GM18868 (cell line): ENCODE results near the gene EML1.
A peak's percentile ranks its signal among the peaks of the same experiment; 100 is the strongest.

Experiments
- ATAC-seq: cut with Tn5 transposase; IDR thresholded peaks from one replicate; pipeline ENCODE4 v1.9.1; 2021; ENCODE audit warnings: mild to moderate bottlenecking, moderate library complexity; ENCODE audit not compliant: unreplicated experiment

Gene EML1

GRCh38 chr14:99860219-99860618 lies 67.0 kb downstream of the EML1 start:
- no peak for ATAC-seq

GRCh38 chr14:99862136-99862535 lies 68.9 kb downstream of the EML1 start:
- no peak for ATAC-seq

GRCh38 chr14:99863059-99863458 lies 69.8 kb downstream of the EML1 start:
- no peak for ATAC-seq

- ATAC-seq = no peak
Observed at GRCh38 chr14:99865408-99865807, 72.2 kb downstream of the EML1 start.

GRCh38 chr14:99870617-99871016 lies 77.4 kb downstream of the EML1 start:
- no peak for ATAC-seq

GRCh38 chr14:99871771-99872170 lies 78.6 kb downstream of the EML1 start:
- ATAC-seq = no peak

GRCh38 chr14:99872786-99873440 lies 79.7 kb downstream of the EML1 start:
- ATAC-seq = no peak

GRCh38 chr14:99873653-99874052 lies 80.4 kb downstream of the EML1 start:
- ATAC-seq = no peak

- no peak for ATAC-seq
Observed at GRCh38 chr14:99874306-99874705, 81.1 kb downstream of the EML1 start.

GRCh38 chr14:99875421-99875820 lies 82.2 kb downstream of the EML1 start:
- ATAC-seq = no peak

- ATAC-seq = no peak
Observed at GRCh38 chr14:99875836-99876235, 82.6 kb downstream of the EML1 start.

GRCh38 chr14:99876406-99876805 lies 83.2 kb downstream of the EML1 start:
- no peak for ATAC-seq

GRCh38 chr14:99878563-99878962 lies 85.3 kb downstream of the EML1 start:
- ATAC-seq = no peak

GRCh38 chr14:99879401-99880295 lies 86.4 kb downstream of the EML1 start:
- ATAC-seq = no peak

GRCh38 chr14:99880651-99881420 lies 87.6 kb downstream of the EML1 start:
- no peak for ATAC-seq

- no peak for ATAC-seq
Observed at GRCh38 chr14:99883866-99884650, 90.8 kb downstream of the EML1 start.

GRCh38 chr14:99884834-99885648 lies 91.8 kb downstream of the EML1 start:
- ATAC-seq = peak; percentile 77

GRCh38 chr14:99885649-99885958 lies 92.4 kb downstream of the EML1 start:
- ATAC-seq = no peak

- ATAC-seq = no peak
Observed at GRCh38 chr14:99887407-99887806, 94.2 kb downstream of the EML1 start.

- ATAC-seq = no peak
Observed at GRCh38 chr14:99888149-99888548, 94.9 kb downstream of the EML1 start.
